ENCODE measurements around the gene C1orf21. TPM values are rescaled to one million over a fixed set of nuclear protein-coding genes. Genes with fewer than 3 reads are reported as not detected.

Gene C1orf21
- polyA plus RNA-seq, 1 donor from 2014 or later: 1.7 TPM

GRCh38 chr1:184635347-184635979, 248.6 kb downstream of the C1orf21 start:
- Mint-ChIP-seq H3K27me3 (peaks cover 8% of the 10 kb centered on the region), H3K4me1 (no peaks in the 10 kb centered on the region), H3K36me3 (no peaks in the 10 kb centered on the region), H3K4me3 (no peak overlapping the region), H3K9me3 (peaks cover 0 to 5% (median 2%) of the 10 kb centered on the region in 3 donors), H3K27ac (no peak overlapping the region)

- H3K27ac Mint-ChIP-seq: no peak overlapping the region
- H3K4me1 Mint-ChIP-seq: no peaks in the 10 kb centered on the region
- H3K27me3 Mint-ChIP-seq: peaks cover 7% of the 10 kb centered on the region
- H3K9me3 Mint-ChIP-seq: peaks cover 0 to 5% (median 2%) of the 10 kb centered on the region in 3 donors
- no peaks in the 10 kb centered on the region for H3K36me3 Mint-ChIP-seq
- H3K4me3 Mint-ChIP-seq: no peak overlapping the region
Measured at GRCh38 chr1:184635980-184636431, 249.2 kb downstream of the C1orf21 start.

DNA sequence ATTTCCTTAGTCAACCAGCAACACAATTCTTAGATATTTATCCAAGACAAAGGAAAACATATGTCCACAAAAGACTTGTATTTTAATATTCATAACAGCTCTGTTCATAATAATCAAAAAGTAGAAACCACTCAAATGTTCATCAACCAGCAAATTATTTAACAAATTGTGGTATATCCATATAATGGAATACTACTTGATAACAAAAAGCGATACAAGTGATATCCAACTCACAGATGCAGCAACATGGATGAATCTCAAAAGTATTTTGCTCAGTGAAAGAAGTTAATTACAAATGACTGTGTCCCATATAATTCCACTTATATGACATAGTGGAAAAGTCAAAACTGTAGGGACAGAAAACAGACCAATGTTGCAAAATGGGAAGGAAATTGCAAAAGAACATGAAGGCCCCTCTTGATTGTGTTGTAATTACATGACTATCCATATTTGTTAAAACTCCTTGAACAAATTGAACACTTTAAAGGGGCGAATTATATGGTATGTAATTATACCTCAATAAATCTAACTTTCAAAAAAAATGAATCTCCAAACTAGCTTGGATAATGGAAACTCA, 250.9 kb downstream of the C1orf21 start:
- peaks cover 10% of the 10 kb centered on the region for H3K27me3 Mint-ChIP-seq
- H3K9me3 Mint-ChIP-seq: peaks cover 0 to 5% (median 2%) of the 10 kb centered on the region in 3 donors
- H3K4me3 Mint-ChIP-seq: no peak overlapping the region
- H3K4me1 Mint-ChIP-seq: no peaks in the 10 kb centered on the region
- H3K27ac Mint-ChIP-seq: no peak overlapping the region
- H3K36me3 Mint-ChIP-seq: peaks cover 5% of the 10 kb centered on the region

GRCh38 chr1:184639205-184639604, 252.4 kb downstream of the C1orf21 start:
- Mint-ChIP-seq H3K27me3 (peaks cover 11% of the 10 kb centered on the region), H3K4me3 (no peak overlapping the region), H3K9me3 (peaks cover 0 to 5% (median 2%) of the 10 kb centered on the region in 3 donors), H3K4me1 (no peaks in the 10 kb centered on the region), H3K36me3 (peaks cover 5% of the 10 kb centered on the region), H3K27ac (no peak overlapping the region)

- Mint-ChIP-seq H3K4me3 (no peak overlapping the region), H3K36me3 (peaks cover 5% of the 10 kb centered on the region), H3K9me3 (peaks cover 1 to 5% (median 2%) of the 10 kb centered on the region in 3 donors), H3K4me1 (no peaks in the 10 kb centered on the region), H3K27ac (no peak overlapping the region), H3K27me3 (peaks cover 10% of the 10 kb centered on the region)
Measured at GRCh38 chr1:184640505-184640904, 253.7 kb downstream of the C1orf21 start.

DNA sequence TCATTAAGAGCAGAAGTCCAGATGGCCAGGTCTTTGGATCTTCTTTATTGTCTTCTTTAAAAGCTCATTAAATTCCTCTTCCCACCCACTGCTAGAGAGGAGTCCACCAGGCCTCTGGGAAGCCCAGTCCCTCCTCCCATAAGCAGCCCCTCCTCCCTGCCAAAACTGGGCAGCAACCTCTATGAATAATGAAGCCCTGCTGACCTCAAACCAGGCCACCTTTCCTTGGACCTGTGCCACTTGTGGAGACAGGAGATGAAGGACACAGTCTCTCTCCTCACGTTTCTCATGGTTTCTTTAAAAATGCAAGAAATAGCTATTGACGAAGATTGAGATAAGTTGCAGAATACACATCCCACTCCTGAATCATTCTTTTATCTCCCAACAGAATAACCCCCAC, 255.1 kb downstream of the C1orf21 start:
- Mint-ChIP-seq H3K27me3 (peaks cover 11% of the 10 kb centered on the region), H3K9me3 (peaks cover 1 to 5% (median 2%) of the 10 kb centered on the region in 3 donors), H3K36me3 (peaks cover 5% of the 10 kb centered on the region), H3K27ac (no peak overlapping the region), H3K4me3 (no peak overlapping the region), H3K4me1 (no peaks in the 10 kb centered on the region)

GRCh38 chr1:184643661-184644060, 256.8 kb downstream of the C1orf21 start:
- H3K9me3 Mint-ChIP-seq: peaks cover 0 to 5% (median 1%) of the 10 kb centered on the region in 3 donors
- H3K4me3 Mint-ChIP-seq: no peak overlapping the region
- peaks cover 5% of the 10 kb centered on the region for H3K36me3 Mint-ChIP-seq
- H3K4me1 Mint-ChIP-seq: no peaks in the 10 kb centered on the region
- no peak overlapping the region for H3K27ac Mint-ChIP-seq
- peaks cover 11% of the 10 kb centered on the region for H3K27me3 Mint-ChIP-seq

- peaks cover 6% of the 10 kb centered on the region for H3K36me3 Mint-ChIP-seq
- no peak overlapping the region for H3K27ac Mint-ChIP-seq
- H3K27me3 Mint-ChIP-seq: peaks cover 11% of the 10 kb centered on the region
- no peak overlapping the region for H3K4me3 Mint-ChIP-seq
- H3K9me3 Mint-ChIP-seq: peaks cover 0 to 3% (median 1%) of the 10 kb centered on the region in 3 donors
- peaks cover 0 to 4% (median 0%) of the 10 kb centered on the region in 3 donors for H3K4me1 Mint-ChIP-seq
Measured at GRCh38 chr1:184644771-184645170, 257.9 kb downstream of the C1orf21 start.

GRCh38 chr1:184646178-184646701, 259.4 kb downstream of the C1orf21 start:
- peaks cover 9% of the 10 kb centered on the region for H3K27me3 Mint-ChIP-seq
- H3K36me3 Mint-ChIP-seq: peaks cover 6% of the 10 kb centered on the region
- H3K9me3 Mint-ChIP-seq: peaks cover 0 to 4% (median 1%) of the 10 kb centered on the region in 3 donors
- no peak overlapping the region for H3K27ac Mint-ChIP-seq
- peaks cover 0 to 6% (median 0%) of the 10 kb centered on the region in 3 donors for H3K4me1 Mint-ChIP-seq
- H3K4me3 Mint-ChIP-seq: no peak overlapping the region

- Mint-ChIP-seq H3K27me3 (peaks cover 9% of the 10 kb centered on the region), H3K27ac (no peak overlapping the region)
Measured at GRCh38 chr1:184646824-184647223, 260.0 kb downstream of the C1orf21 start.

DNA sequence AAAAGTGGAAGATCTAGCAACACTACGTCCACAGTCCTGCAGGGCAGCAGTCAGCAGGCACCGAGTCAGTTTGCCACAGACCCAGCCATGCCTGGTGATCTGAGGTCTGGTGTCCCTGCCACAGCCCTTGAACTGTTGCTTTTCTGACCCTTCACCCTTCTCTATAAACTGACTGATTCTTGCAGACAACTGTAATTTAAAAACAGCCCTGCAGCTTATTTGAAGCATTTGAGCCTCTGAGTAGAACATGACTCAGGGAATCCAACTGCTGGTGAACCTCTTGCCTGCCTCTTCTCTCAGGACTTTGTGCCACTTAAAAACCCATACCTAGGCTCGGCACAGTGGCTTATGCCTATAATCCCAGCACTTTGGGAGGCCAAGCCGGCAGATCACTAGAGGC, 260.6 kb downstream of the C1orf21 start:
- H3K27me3 Mint-ChIP-seq: peaks cover 9% of the 10 kb centered on the region
- H3K4me3 Mint-ChIP-seq: no peak overlapping the region
- peaks cover 1% of the 10 kb centered on the region for H3K36me3 Mint-ChIP-seq
- H3K27ac Mint-ChIP-seq: no peak overlapping the region
- H3K4me1 Mint-ChIP-seq: peaks cover 0 to 6% (median 0%) of the 10 kb centered on the region in 3 donors
- H3K9me3 Mint-ChIP-seq: peaks cover 1 to 7% (median 1%) of the 10 kb centered on the region in 3 donors

More at GRCh38 chr1:184646824-184647223, 260.0 kb downstream of the C1orf21 start:
- Mint-ChIP-seq H3K4me1 (peaks cover 0 to 6% (median 0%) of the 10 kb centered on the region in 3 donors), H3K9me3 (peaks cover 0 to 7% (median 1%) of the 10 kb centered on the region in 3 donors), H3K4me3 (no peak overlapping the region), H3K36me3 (peaks cover 6% of the 10 kb centered on the region)

DNA sequence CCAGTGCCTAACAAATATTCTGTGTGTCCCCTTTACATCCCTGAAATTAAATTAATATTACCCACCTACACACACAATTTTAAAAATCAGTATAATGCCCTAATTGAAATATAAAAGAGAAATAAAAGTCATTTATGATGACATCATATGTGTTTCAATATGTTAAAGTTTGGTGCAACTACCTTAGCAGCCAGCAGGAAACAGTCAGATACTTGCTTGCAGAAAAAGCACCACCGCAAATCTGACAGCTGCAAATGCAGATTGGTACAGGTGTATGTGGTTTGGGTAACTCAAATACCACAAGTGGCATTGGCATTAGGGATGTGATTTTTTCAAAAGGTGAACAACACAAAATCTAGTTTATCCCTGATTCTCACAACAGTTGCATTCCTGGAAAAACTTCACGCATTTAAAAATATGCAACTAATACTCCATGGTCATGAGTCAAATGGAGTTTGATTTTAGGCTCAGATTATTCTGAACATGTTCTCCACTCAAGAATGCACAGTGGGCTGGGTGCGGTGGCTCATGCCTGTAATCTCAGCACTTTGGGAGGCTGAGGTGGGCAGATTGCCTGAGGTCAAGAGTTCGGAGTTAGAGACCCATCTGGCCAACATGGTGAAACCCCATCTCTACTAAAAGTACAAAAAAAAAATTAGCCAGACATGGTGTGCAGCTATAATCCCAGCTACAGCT, 261.5 kb downstream of the C1orf21 start:
- Mint-ChIP-seq H3K4me1 (peaks cover 0 to 6% (median 0%) of the 10 kb centered on the region in 3 donors), H3K36me3 (peaks cover 1% of the 10 kb centered on the region), H3K9me3 (peaks cover 1 to 7% (median 4%) of the 10 kb centered on the region in 3 donors), H3K27ac (no peak overlapping the region), H3K4me3 (no peak overlapping the region), H3K27me3 (peaks cover 8% of the 10 kb centered on the region)

GRCh38 chr1:184648856-184649201, 262.0 kb downstream of the C1orf21 start:
- Mint-ChIP-seq H3K27me3 (peaks cover 8% of the 10 kb centered on the region), H3K27ac (no peak overlapping the region), H3K36me3 (peaks cover 1% of the 10 kb centered on the region), H3K4me3 (no peak overlapping the region), H3K4me1 (peaks cover 0 to 6% (median 0%) of the 10 kb centered on the region in 3 donors), H3K9me3 (peaks cover 1 to 7% (median 4%) of the 10 kb centered on the region in 3 donors)

DNA sequence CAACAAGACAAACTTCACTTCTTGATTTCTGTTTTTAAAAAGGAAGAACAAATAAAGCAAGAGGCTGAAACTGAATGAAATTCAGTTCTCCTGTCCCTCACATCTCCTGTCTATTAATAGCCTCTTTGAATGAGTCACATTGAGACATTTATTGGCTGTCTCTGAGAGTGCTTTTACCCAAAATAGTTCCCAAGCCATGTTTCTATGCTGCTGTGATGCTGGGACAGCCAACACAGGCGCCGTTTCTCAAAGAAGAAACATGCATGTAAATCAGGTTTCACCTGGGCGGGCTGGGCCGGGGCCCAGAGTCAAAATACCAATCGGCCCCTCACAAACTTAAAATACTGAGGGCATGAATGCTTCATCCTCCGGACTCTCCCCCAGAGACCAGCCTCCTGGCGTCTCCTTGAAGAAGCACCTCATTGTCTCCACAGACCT, 262.6 kb downstream of the C1orf21 start:
- H3K9me3 Mint-ChIP-seq: peaks cover 1 to 7% (median 4%) of the 10 kb centered on the region in 3 donors
- H3K27ac Mint-ChIP-seq: no peak overlapping the region
- peaks cover 0 to 6% (median 0%) of the 10 kb centered on the region in 3 donors for H3K4me1 Mint-ChIP-seq
- peak overlapping the region in 1 of 4 donors; percentile 11 for H3K4me3 Mint-ChIP-seq
- H3K27me3 Mint-ChIP-seq: peaks cover 8% of the 10 kb centered on the region
- peaks cover 1% of the 10 kb centered on the region for H3K36me3 Mint-ChIP-seq

Measured in IgD-negative memory B cell (primary cell).